Heart right ventricle (tissue), 16 donors: ENCODE data around the gene HLA-E. TPM values are rescaled to one million over a fixed set of nuclear protein-coding genes. Genes with fewer than 3 reads are reported as not detected.
A peak's percentile ranks its signal among the peaks of the same experiment; 100 is the strongest.

ENCODE experiments used
- ATAC-seq, 8 donors: fragments of 200-7000 bp; cut with Tn5 transposase; one replicate each; pipeline ENCODE4 v1.9.1; 2020; ENCODE audit warnings: mild to moderate bottlenecking in 8 of 8, moderate library complexity in 8 of 8, moderate number of reproducible peaks in 1 of 8
- DNase-seq, 2 donors: peaks; one replicate each; pipeline ENCODE4 v3.0.0-alpha.2; 2020
- H3K27ac ChIP-seq, 10 donors: fragments of 200-600 bp; sonication (generic) in 2 of 10; one replicate each; pipeline versions ENCODE4 v1.5.0 to v1.8.0; 2020 to 2022; ENCODE audit warnings: mild to moderate bottlenecking in 3 of 10
- H3K27me3 ChIP-seq, 7 donors: fragments of 200-600 bp; one replicate each; pipeline ENCODE4 v1.8.0; 2021 to 2022; ENCODE audit warnings: mild to moderate bottlenecking in 2 of 7
- H3K36me3 ChIP-seq, 9 donors: fragments of 200-600 bp; sonication (generic) in 1 of 9; one replicate each; pipeline versions ENCODE4 v1.5.0 to v1.8.0; 2020 to 2022; ENCODE audit warnings: mild to moderate bottlenecking in 2 of 9
- H3K4me1 ChIP-seq, 9 donors: fragments of 200-600 bp; sonication (generic) in 1 of 9; one replicate each; pipeline versions ENCODE4 v1.5.0 to v1.8.0; 2020 to 2022; ENCODE audit warnings: mild to moderate bottlenecking in 4 of 9
- H3K4me3 ChIP-seq, 10 donors: fragments of 200-600 bp; sonication (generic) in 2 of 10; one replicate each; pipeline versions ENCODE4 v1.5.0 to v1.8.0; 2020 to 2022; ENCODE audit warnings: mild to moderate bottlenecking in 7 of 10, moderate library complexity in 2 of 10
- H3K9me3 ChIP-seq, 11 donors: fragments of 200-600 bp in 10 of 11; sonication (generic) in 2 of 11; one replicate each; pipeline versions ENCODE4 v1.5.0 to v1.8.0; 2013 to 2022; ENCODE audit warnings: mild to moderate bottlenecking in 2 of 11, control low read depth in 1 of 11, moderate library complexity in 1 of 11
- WGBS, 2 donors: extraction: QIAGEN DNeasy Blood & Tissue Kit; methylation state at CpG; one replicate each; pipeline ENCODE4 v1.1.7; 2013; ENCODE audit warnings: inconsistent platforms in 1 of 2; 5-methylcytosine and 5-hydroxymethylcytosine counted together
- intact Hi-C, 10 donors: fragments of 100-400 bp; cut with DNase I; formaldehyde crosslinking; loops; one replicate each; pipeline versions ENCODE4 v1.11.1 to v1.14.2; 2022
- polyA plus RNA-seq, 2 donors: library from polyadenylated mRNA; stranded (reverse); fragments of 200-250 nt; gene quantifications; one replicate each; pipeline ENCODE4 v1.2.3, GENCODE V29; 2013
- total RNA-seq, 10 donors: library from RNA; stranded (reverse); fragmentation: NEBNext Ultra II Directional in 3 of 10; extraction: Animal tissue kit (Norgen Biotek cat#: 25700) in 3 of 10; gene quantifications; one replicate each; pipeline versions ENCODE4 v1.2.1 to v1.2.4, GENCODE V29; 2021 to 2023
- TF ChIP-seq, protein P1 (sequence below), 9 donors: fragments of 200-600 bp; sonication (generic) in 2 of 9; IDR thresholded peaks; one replicate each; pipeline versions ENCODE4 v1.5.0 to v1.8.0; 2021 to 2022; ENCODE audit warnings: antibody characterized with exemption in 9 of 9, mild to moderate bottlenecking in 5 of 9, moderate library complexity in 1 of 9
- donor health status: Arrhythmogenic right ventricular cardiomyopathy.
- donor health status: ischemic (EF 13 %, LVEDD 7.1; RV severe dilation, severe dysfunction).
- donor health status: healthy with polysubstance abuse.
- donor health status: DM: no; HTN: yes; CAD: no.
- donor health status: DM: no; HTN: no; CAD: no.
- donor health status: ischemic (EF 25% LVEDD 6.9; RV normal size, moderate dysfunction).
- donor health status: ischemic (EF 25% LVEDD 5.7; RV mildly dilated, moderate dysfunction).
- donor health status: healthy.
- donor health status: DM: yes; HTN: yes; CAD: no.
- donor health status: Ischemic cardiomyopathy.
- donor health status: ischemic (EF 35%, LVEDD 5.7; RV mildly dilated, moderate dysfunction).
- donor health status: nonischemic (EF 11% LVEDD 7.7; RV severe dilation, severe dysfunction).
- donor health status: DM: yes; HTN: yes; CAD: no.
- donor health status: PGD.
- donor health status: ischemic (EF 29% LVEDD 5.4; RV normal size, mild dysfunction).
- donor health status: nonischemic (EF 23%, LVEDD 6.1; RV moderate dilation, normal function).

HLA-E gene
- total and polyA plus RNA-seq, 12 donors, result 121 to 482 (median 164) TPM

DNA sequence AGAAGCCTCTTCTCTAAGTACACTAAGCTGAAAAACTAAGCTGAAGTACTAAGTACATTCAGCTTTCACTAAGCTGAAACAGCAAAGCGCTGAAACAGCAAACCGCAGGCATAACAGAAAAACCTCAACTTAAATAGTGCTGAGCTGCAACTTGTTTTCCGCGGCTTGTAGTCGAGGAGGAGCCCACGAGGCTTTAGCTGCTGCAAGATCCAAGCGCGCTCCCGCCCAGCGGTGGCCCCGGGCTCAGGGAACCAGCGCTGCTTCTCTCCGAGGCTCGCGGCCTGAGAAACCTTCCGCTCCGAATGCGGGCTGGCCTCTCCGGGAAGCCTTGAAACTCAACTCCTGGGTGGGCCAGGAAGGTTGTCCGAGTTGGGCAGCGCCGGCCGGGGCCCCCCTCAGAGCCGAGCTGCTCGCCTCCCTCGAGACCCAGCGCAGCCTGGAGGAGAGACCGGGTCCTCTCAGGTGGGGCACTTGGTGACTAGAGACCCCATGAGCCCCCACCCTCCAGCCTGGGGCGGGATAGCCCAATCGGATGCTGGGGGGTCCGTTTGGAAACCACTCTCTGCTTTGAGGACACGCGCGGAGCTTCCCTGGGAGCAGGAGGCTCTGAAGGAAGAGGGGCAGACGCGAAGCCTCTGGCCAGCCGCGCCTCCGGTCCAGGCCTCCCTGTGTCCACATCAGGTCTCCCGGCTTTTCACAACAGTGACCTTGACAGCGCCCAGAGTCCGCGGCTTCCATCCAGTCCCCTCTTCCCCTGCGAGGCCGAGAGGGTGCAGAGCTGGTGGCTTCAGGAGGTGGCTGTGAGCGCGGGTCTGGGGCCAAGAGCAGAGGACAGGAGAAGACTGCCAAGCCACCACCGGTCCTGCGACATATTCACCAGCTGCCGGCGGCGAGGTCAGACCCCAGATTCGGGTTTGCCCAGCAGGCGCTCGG is 38.1 kb upstream of the HLA-E start:
- peak; percentile 39 to 59 for DNase-seq
- Histone ChIP-seq H3K36me3 (no peaks in the 10 kb centered on the region), H3K4me1 (peaks cover 0 to 33% (median 12%) of the 10 kb centered on the region in 9 donors), H3K27ac (peak overlapping the region in 1 of 10 donors; percentile 24), H3K4me3 (peak overlapping the region in 6 of 10 donors; percentile 12 to 25 (median 20)), H3K9me3 (no peaks in the 10 kb centered on the region), H3K27me3 (peaks cover 4 to 98% (median 95%) of the 10 kb centered on the region in 7 donors)
- TF ChIP-seq, protein P1, sequence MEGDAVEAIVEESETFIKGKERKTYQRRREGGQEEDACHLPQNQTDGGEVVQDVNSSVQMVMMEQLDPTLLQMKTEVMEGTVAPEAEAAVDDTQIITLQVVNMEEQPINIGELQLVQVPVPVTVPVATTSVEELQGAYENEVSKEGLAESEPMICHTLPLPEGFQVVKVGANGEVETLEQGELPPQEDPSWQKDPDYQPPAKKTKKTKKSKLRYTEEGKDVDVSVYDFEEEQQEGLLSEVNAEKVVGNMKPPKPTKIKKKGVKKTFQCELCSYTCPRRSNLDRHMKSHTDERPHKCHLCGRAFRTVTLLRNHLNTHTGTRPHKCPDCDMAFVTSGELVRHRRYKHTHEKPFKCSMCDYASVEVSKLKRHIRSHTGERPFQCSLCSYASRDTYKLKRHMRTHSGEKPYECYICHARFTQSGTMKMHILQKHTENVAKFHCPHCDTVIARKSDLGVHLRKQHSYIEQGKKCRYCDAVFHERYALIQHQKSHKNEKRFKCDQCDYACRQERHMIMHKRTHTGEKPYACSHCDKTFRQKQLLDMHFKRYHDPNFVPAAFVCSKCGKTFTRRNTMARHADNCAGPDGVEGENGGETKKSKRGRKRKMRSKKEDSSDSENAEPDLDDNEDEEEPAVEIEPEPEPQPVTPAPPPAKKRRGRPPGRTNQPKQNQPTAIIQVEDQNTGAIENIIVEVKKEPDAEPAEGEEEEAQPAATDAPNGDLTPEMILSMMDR (IDR thresholded peaks at IDR 0.05), result no peak
- peak in 7 of 8 donors; percentile 34 to 62 (median 56) for ATAC-seq
- 10 to 11% methylated on average over 55 of the region's 55 CpGs for WGBS, 2 donors
- intact Hi-C loops, result no loop called here

DNA sequence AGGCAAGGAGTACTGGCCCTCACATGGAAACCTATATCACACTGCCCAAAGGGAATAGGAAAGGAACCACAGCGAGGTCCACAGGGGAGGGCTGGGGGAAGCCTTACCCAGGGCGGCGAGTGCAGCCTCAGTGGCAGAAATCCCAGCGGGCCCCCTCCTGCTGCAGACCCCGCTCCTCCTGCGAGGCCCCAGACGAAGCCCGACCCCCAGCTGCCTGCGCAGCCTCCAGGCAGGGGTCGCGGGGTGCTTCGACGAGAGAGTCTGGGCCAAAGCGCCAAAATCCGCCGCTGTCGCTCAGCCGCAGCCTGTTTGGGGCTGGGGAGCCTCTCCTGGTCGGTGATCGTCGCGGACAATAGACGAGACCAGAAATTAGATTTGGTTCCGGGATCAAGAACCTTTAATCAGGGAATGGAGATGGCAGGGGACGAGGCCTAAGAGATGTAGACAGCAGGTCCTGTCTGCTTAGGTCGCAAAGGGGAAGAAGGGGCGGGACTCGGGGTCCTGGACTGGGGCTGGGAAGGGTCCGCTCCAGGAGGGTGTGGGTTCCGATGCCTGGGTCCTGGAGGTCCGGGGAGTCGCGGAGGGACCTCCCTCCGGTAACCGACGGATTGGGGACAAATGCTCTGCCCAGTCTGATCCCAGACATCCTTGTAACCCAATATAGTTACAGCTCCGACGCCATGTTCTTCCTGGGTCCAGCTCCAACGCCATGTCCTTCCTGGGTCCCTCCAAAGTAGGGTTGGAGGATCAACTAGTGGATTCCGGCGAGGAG is 36.4 kb upstream of the HLA-E start:
- no peak overlapping the region for H3K27ac ChIP-seq
- WGBS, 2 donors, result 30 to 33% methylated on average over 41 of the region's 41 CpGs
- TF ChIP-seq, protein P1 (IDR thresholded peaks at IDR 0.05), result no peak
- ATAC-seq, result peak in 1 of 8 donors; percentile 48
- no peak for DNase-seq
- H3K36me3 ChIP-seq, result no peaks in the 10 kb centered on the region
- intact Hi-C loops, result no loop called here
- H3K4me1 ChIP-seq, result peaks cover 0 to 33% (median 12%) of the 10 kb centered on the region in 9 donors
- peaks cover 4 to 98% (median 95%) of the 10 kb centered on the region in 7 donors for H3K27me3 ChIP-seq
- peaks cover 0 to under 1% (median 0%) of the 10 kb centered on the region in 11 donors for H3K9me3 ChIP-seq
- H3K4me3 ChIP-seq, result no peak overlapping the region

DNA sequence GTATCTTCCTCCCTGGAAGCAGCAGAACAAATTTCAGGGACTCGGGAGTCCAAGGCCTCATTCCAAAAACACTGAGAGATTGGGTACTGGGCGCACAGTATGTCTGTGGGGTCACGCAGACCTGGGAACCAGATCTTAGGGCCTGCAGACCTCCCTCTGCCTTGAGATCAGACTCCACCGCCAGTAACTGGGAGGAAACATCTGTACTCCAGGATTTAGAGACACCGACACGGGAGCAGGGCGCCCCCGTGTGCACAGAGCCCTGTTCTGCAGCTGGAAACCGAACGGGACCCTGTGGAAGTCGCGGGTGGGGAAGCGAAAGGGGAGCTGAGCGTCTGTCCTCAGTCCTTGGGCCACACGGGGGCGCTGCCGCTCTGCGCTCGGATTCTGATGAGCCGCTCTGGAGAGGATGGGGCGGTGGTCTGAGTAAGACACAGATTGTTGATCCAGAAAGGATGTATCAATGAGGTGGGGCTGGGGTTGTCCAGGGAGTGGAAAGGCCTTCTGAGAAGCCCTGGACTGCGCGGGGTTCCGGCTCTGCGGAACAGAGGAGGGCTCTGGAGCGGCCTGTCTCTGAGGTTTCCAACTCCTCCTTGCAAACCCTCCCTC is 35.7 kb upstream of the HLA-E start:
- Histone ChIP-seq H3K27ac (no peak overlapping the region), H3K36me3 (no peaks in the 10 kb centered on the region), H3K4me3 (no peak overlapping the region), H3K27me3 (peaks cover 4 to 98% (median 95%) of the 10 kb centered on the region in 7 donors), H3K9me3 (peaks cover 0 to 3% (median 0%) of the 10 kb centered on the region in 11 donors), H3K4me1 (peaks cover 0 to 33% (median 12%) of the 10 kb centered on the region in 9 donors)
- TF ChIP-seq, protein P1 (IDR thresholded peaks at IDR 0.05), result peak; percentile 46 to 89 (median 73)
- DNase-seq (peak; percentile 74 to 82), ATAC-seq (peak; percentile 56 to 90 (median 81))
- WGBS, 2 donors, result 6 to 11% methylated on average over 22 to 26 of the region's 26 CpGs
- intact Hi-C loops, result no loop called here

DNA sequence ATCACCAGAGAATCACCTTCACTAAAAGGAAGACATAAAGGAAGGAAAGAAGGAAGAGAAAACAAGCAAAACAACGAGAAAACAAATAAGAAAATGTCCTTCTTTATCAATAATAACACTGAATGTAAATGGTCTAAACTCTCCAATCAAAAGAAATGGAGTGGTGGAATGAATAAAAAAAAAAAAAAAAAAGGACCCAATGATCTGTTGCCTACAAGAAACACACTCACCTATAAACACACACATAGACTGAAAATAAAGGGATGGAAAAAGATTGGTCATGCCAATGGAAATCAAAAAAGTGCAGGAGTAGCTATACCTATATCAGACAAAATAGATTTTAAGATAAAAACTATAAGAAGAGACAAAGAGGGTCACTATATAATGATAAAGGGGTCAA is 30.2 kb upstream of the HLA-E start:
- H3K36me3 ChIP-seq, result no peaks in the 10 kb centered on the region
- intact Hi-C loops, result no loop called here
- no peak overlapping the region for H3K4me3 ChIP-seq
- peaks cover 0 to 15% (median 0%) of the 10 kb centered on the region in 11 donors for H3K9me3 ChIP-seq
- no peak for ATAC-seq
- DNase-seq, result no peak
- peaks cover 12 to 100% (median 99%) of the 10 kb centered on the region in 7 donors for H3K27me3 ChIP-seq
- WGBS, 2 donors, result 21 to 32% methylated on average over 1 of the region's 1 CpG
- TF ChIP-seq, protein P1 (IDR thresholded peaks at IDR 0.05), result no peak
- no peak overlapping the region for H3K27ac ChIP-seq
- H3K4me1 ChIP-seq, result peaks cover 0 to 15% (median 9%) of the 10 kb centered on the region in 9 donors
